Measurements from ENCODE around the gene EIF4B. TPM values are rescaled to one million over a fixed set of nuclear protein-coding genes. Genes with fewer than 3 reads are reported as not detected.

The EIF4B gene
- total and polyA plus RNA-seq, 2 experiments from 2014 or later = 141 to 584 TPM

GRCh38 chr12:53036802-53037201, 30.5 kb downstream of the EIF4B start (continued):
- TF ChIP-seq CTCF (conservative IDR thresholded peaks at IDR 0.05; ENCODE audit: low read depth in 2 of 2) (no peak), NANOG (IDR thresholded peaks at IDR 0.05; ENCODE audit: borderline replicate concordance) (no peak), REST (IDR thresholded peaks at IDR 0.05; ENCODE audit: unreplicated experiment) (no peak), EZH2phosphoT487 (IDR thresholded peaks at IDR 0.05; ENCODE audit: unreplicated experiment) (no peak), POLR2AphosphoS5 (IDR thresholded peaks at IDR 0.05; ENCODE audit: low read depth) (no peak), CREB1 (CRISPR knock-in tag; IDR thresholded peaks at IDR 0.05; ENCODE audit: low read depth) (no peak), ZNF114 (CRISPR knock-in tag; IDR thresholded peaks at IDR 0.05) (no peak), ETS1 (IDR thresholded peaks at IDR 0.05) (no peak), JUNB (IDR thresholded peaks at IDR 0.05; ENCODE audit: unreplicated experiment) (no peak), ZNF331 (CRISPR knock-in tag; IDR thresholded peaks at IDR 0.05; ENCODE audit: low read depth) (no peak)

GRCh38 chr12:53039851-53040250, 33.6 kb downstream of the EIF4B start:
- Histone ChIP-seq H3K4me1 (ENCODE audit: insufficient read depth) (peaks cover 34% of the 10 kb centered on the region), H3K79me2 (replicated peaks; ENCODE audit: insufficient read depth) (no peaks in the 10 kb centered on the region), H4K20me1 (replicated peaks; ENCODE audit: insufficient read depth) (peaks cover 42% of the 10 kb centered on the region), H2AFZ (no peak overlapping the region), H3K36me3 (ENCODE audit: insufficient read depth) (peaks cover 53% of the 10 kb centered on the region), H3F3A (replicated peaks; ENCODE audit: low read depth) (peaks cover 66% of the 10 kb centered on the region), H3K27ac (ENCODE audit: low read depth) (no peak overlapping the region), H3K9me2 (ENCODE audit: insufficient read depth) (no peaks in the 10 kb centered on the region), H3K4me2 (no peak overlapping the region), H3K27me3 (ENCODE audit: insufficient read depth) (peaks cover 16% of the 10 kb centered on the region), H3K4me3 (no peak overlapping the region)
- Mint-ChIP-seq H3K4me3 (no peak overlapping the region), H3K27ac (no peak overlapping the region), H3K9me3 (peaks cover 3% of the 10 kb centered on the region; the same call in 2 of the 3 replicates), H3K4me1 (peaks cover 38% of the 10 kb centered on the region), H3K36me3 (ENCODE audit: low read depth) (peaks cover 75% of the 10 kb centered on the region), H3K27me3 (ENCODE audit: insufficient read depth, low read depth, poor library complexity) (peaks cover 23% of the 10 kb centered on the region)
- TF ChIP-seq STAT1 (IDR thresholded peaks at IDR 0.05; ENCODE audit: unreplicated experiment) = no peak
- ATAC-seq = no peak
- no peak for DNase-seq (ENCODE audit: low spot score)
